Glomerular visceral epithelial cell (primary cell): Measurements from ENCODE around the gene HLTF.

Experiments
- DNase-seq: peaks from one replicate; pipeline ENCODE4 v3.0.0-alpha.2; 2016; ENCODE audit errors: extremely low spot score

Gene HLTF

DNA sequence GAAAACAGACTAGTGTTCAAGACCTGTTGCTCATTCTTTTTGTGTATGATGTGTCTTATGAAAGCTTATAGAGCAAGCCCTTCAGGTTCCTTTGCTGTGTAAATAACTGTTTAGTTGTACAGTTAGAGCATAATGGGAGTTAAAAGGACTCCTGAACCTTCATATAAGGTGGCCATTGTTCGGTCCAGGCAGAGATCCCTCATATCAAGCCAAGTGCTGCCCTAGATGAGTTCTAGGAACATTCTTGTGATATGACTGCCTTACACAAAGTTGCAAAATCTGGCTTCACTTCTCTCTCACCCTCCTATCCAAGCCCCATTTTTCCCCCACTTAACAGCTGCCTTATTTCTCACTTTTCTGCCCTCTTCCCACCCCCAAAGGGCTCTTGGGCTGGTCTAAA is 68.1 kb downstream of the HLTF start:
- DNase-seq: no peak

- peak; percentile 79 for DNase-seq
These were observed 69.4 kb downstream of the HLTF start for GRCh38 chr3:149016669-149017541.

GRCh38 chr3:149016242-149016641 is 70.1 kb downstream of the HLTF start:
- no peak for DNase-seq

GRCh38 chr3:149015393-149015792 is 70.9 kb downstream of the HLTF start:
- no peak for DNase-seq

- DNase-seq: peak; percentile 29
These were observed 72.6 kb downstream of the HLTF start for GRCh38 chr3:149013726-149014125.

DNA sequence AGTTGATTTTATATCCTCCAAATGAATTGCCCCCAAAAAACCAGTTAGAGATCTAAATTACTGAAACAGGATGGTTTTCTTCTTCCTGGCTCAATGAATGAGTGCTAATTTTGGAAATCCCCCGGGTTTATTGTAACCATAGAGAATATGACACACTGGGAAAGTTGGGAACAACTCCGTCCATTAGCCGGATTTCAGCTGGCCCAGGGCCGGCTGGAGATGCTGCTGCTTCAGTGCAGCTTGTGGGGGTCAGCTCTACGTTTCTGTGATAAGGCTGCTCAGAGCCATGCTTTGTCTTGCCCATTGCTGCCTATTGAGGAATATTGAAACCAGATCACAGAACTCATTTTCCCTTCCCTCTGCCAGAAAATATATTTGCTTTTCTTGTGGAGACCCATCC is 74.7 kb downstream of the HLTF start:
- DNase-seq: no peak

- DNase-seq: no peak
These were observed 75.4 kb downstream of the HLTF start for GRCh38 chr3:149010966-149011365.

- no peak for DNase-seq
These were observed 75.8 kb downstream of the HLTF start for GRCh38 chr3:149010504-149010951.

GRCh38 chr3:149009732-149010131 is 76.6 kb downstream of the HLTF start:
- peak; percentile 23 for DNase-seq

- DNase-seq: no peak
These were observed 78.6 kb downstream of the HLTF start for GRCh38 chr3:149007567-149008257.

DNA sequence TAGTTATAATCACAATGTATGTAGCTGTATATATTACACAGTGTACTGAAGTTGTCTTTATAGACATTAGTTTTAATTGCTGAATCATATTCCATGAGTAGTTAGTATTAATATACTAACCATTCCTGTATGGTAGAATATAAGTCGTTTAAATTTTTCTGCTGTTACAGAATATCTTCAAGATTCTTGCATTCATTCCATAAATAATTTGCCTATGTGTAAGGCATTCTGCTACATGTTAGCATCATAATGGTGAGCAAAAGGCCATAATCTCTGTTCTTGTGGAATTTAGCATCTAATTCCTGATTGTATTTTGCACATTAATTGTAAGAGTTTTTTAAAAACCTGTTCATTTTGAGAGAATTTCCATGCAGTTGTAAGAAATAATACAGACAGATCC is 80.9 kb downstream of the HLTF start:
- no peak for DNase-seq

DNA sequence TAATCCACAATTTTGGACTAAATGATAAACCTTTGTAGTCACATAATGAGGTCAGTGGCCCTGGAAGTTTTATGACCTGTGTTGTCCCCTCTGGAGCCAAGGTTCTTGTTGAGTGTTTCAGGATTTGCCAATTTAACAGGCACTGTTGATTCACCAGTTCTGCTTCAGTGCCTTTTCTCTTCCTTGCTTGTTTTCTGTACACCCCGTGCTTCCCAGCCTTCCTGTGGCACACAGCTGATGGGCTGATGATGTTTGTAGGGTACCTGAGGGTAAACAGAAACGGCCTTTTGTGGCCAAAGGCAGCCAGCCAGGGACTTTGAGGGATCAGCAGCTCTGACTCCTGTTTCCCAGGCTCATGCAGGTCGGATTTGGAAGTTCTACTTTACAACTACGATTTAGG is 81.7 kb downstream of the HLTF start:
- DNase-seq: peak; percentile 60

DNA sequence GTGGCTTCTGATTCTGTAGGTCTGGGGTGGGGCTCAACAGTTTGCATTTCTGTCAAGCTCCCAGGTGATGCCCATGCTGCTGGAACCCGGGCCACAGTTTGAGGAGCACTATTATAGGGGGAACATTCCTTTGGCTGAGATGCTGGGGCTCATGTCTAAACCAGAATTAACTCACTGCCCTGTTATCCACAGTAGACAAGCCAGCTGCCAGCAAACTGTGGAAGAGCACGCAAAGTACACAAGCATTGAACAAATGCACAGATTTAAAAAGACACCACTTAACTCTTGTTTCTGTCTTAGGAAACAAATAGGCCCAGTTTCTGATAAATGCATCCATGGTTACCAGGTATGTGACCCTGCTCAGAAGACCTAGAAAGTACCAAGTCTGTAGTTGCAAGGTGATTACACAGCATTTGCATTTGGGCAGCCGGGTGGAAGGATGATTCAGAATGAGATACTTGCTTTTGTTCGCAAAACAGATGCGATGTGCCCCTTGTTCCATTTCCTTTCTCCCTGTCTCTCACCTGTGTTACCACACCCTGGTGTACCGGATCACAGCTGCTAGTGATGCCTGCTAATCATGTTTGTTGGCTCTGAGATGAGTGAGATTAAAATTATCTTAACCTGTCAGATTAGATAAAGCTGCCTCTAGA is 82.6 kb downstream of the HLTF start:
- peak; percentile 24 for DNase-seq

- no peak for DNase-seq
These were observed 84.6 kb downstream of the HLTF start for GRCh38 chr3:149001727-149002126.

DNA sequence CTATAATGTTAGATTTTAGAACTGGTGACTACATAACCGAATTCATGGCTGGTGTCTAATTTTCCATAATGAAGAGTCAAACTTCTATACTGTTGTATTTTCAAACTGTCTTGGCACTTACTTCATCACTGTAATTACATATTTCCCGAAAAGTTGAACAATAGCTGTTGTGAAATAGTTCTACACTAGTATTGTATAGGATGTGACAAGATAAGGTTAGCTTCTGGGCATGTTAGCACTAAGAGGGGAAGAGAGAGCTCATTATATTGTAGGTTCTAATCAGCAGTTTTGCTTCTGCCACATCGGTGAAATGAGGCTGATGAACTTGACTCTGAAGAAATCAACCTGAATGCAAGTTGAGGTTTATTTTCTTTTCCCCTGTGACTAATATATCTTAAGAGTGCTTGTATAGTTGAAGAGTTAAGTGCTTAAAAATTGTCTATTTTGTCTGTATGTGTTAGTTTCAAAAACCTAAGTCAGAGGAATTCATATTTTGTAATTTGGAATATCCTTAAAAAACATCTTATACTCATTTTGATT is 86.1 kb downstream of the HLTF start:
- DNase-seq: no peak

DNA sequence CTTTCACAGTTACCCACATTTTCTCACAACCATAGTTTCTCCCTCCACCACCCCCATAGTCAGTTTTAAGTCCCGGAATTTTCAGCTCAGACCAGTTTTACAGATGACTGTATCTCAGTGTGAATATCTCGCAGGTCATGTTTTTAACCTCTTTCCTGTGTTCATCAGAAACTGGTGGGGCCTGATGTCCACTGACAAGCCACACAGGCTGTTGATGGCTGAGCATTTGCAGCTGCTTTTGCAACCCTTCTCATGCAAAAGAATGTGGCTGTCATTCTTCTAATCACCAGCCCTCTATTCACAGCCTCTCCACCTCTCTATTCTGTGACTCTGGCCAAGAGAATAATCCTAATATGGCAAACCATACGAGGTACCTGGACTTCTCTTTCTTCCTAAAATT is 86.5 kb downstream of the HLTF start:
- no peak for DNase-seq

GRCh38 chr3:148998715-148999423 is 87.5 kb downstream of the HLTF start:
- DNase-seq: no peak

- no peak for DNase-seq
These were observed 88.0 kb downstream of the HLTF start for GRCh38 chr3:148998297-148998696.

DNA sequence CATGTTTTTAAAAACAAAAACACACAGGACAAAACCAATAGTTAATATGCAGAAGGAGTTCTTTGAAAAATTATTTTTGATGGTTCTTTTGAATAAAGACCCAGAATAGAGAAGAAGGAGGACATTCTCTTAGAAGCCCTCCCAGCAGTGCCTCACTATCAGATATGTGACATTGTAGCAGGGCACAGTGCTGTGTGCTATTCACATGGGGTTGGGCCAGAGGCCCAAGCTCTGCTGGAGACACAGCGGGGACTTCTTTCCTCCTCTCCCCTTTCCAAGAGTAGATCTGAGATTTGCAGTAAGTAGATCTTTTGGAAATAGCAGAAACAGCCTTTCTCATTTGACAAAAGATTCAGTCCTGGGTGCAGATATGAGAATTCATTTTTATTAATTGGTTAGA is 88.7 kb downstream of the HLTF start:
- no peak for DNase-seq

DNA sequence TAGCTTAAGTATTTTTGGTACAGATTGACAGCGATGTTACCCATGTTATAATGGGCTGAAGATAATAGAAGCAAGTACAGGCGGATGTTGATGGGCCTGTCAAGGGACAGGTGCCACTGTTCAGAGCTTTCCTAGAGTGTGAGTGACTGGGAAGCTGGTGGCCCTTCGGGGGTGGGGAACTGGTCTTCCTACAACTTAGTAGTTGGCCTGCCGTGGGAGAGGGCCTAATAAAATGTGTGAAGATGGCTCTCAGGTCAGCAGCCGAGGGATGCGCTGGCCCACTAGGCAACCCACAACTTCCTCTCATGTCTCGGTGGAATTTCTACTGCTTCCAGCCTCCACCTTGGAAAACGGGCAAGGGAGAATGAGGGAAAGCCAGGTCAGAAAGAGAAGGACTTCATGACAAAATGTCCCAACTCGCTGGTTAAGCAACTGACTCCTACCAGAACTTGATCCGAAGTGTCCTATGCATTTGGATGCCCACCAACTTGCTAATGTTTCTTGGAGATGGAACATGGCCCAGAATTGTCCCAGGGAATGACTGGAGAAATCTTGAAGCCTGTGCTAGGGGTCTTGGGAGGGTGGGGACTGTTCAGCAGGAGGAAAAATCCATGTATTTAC is 93.6 kb downstream of the HLTF start:
- no peak for DNase-seq

GRCh38 chr3:148992027-148992634 is 94.2 kb downstream of the HLTF start:
- peak; percentile 45 for DNase-seq
